ENCODE data around the gene OTOP3.

The OTOP3 gene

DNA sequence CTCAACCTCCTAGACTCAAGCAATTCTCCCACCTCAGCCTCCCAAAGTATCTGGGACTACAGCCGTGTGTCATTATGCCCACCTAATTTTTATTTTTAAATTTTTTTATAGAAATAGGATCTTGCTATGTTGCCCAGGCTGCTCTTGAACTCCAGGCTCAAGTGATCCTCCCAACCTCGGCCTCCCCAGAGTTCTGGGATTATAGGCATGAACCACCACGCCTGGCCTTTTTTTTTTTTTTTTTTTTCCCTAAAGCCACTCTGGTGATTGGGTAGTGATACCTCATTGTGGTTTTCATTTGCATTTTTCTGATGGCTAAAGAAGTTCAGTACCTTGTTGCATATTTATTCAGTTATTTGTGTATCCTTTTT lies 50.5 kb downstream of the OTOP3 start:
- DNase-seq (ENCODE audit: low spot score) = no peak

DNA sequence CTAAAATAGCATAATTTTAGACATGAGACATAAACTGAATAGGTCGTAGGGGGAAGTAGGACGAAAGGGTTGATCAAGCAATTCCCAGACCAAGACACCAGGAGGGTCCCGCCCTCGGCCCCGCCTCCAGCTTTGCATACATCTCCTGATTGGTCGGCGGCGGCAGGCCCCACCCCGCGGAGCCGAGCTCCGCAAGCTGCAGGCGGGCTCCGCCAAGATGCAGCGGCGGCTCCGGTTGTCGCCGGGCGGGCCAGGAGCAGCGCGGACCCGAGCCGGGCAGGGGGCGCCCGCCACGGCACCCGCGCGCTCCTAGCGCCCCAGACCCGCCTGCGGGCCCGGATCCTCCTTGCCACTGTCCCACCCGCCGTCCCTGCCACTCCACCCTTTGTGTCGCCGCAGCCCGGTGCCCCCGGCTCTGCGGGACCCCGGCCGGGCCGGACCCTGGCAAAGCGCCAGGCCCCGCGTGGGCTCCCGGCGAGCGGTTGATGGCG lies 51.8 kb downstream of the OTOP3 start, which contains the start of gene CDR2L:
Gene CDR2L, plus strand, starts transcription at position 215 of the 491 bp plus-strand sequence. CDS start 412 bp downstream, outside the sequence.
- DNase-seq (ENCODE audit: low spot score) = peak; percentile 86

DNA sequence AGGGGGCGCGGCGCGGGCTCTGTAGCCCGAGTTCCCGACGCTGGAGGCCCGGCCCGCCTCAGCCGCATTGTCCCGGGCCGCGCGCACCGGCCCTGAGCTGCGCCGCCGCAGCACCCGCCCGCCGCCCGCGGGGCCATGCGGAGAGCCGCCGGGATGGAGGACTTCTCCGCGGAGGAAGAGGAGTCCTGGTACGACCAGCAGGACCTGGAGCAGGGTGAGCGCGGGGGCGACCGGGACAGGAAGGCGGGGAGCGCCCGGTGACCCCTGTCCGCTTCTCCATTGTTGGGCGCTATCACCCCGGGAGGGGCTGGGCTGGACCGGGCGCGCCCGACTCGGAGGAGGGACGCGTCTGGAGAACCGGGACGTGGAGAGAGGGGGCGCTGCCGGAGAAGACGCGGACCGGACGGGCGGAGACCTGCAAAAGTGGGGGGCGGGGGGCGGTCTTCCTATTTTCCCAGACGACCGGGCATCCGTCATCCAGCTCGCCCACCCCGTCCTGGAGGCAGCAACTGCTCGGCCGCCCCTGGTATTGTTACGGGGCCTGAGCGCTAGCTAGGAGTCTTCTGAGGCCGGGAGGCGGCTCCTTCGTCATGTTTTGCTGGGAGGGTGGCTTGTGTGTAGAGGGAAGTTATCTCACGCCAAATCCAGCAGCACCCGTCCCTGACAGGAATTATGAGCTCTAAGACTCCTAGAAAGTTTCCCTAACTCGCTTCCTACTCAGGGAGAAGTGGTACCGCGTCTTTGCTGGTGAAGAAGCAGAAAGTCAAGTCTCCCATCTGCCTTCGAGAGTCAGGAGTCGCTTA lies 52.4 kb downstream of the OTOP3 start:
- DNase-seq (ENCODE audit: low spot score) = no peak

DNA sequence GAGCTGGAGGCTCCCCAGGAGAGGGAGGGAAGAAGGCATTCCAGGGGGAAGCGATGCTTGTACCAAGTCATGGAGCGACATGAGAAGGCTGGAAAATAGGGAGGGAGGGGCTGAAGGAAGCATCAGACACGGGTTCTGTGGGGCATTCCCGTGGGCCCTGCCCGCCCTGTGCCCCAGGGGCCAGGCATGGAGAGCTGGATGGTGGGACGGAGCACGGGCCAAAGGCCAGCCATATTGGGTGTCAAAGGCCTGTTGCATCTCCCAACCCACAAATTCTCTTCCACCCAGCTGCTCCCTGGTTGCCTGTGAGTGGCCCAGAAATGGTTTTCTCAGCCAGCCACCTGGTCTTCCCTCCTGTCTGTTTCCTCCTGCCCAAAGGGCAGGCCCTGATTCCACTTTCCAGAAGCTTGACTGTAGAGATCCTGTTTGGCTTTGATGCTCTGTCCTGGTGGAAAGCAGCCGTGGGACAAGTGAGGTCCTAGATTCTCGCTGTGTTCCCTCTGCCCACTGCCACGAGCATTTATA lies 54.9 kb downstream of the OTOP3 start:
- DNase-seq (ENCODE audit: low spot score) = no peak

DNA sequence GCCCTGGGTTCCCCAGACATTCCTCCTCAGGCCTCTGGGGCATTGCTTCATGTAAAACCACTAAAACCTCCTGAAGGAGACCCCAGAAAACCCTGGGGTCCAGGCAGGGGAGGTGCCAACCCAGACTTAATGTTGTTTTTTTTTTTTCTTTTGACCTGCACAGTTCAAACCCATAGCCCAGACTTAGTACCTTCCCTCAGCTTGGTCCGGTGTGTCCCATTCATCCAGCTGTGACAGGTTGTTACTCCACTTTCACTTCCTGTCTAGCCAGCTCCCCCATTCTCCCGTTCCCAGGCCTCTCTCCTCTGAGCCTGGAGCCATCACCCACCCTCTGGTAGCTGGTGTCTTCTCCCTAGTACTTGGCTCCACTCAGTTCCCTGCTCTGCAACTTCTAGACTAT lies 56.5 kb downstream of the OTOP3 start:
- no peak for DNase-seq (ENCODE audit: low spot score)

DNA sequence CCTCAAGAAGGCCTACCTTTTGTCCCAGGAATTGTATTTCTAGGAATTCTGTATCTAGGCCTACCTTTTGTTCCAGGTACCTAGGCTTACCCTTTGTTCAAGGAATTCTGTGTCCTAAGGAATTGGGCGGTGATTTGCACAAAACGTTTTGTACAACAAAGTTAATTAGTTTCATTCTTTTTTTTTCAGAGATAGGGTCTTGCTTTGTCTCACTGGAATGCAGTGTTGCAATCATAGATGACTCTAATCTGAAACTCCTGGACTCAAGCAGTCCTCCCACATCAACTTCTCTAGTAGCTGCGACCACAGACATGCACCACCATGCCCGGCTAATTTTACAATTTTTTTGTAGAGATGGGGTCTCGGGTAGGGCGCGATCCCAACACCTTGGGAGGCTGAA lies 58.7 kb downstream of the OTOP3 start:
- DNase-seq (ENCODE audit: low spot score) = no peak

DNA sequence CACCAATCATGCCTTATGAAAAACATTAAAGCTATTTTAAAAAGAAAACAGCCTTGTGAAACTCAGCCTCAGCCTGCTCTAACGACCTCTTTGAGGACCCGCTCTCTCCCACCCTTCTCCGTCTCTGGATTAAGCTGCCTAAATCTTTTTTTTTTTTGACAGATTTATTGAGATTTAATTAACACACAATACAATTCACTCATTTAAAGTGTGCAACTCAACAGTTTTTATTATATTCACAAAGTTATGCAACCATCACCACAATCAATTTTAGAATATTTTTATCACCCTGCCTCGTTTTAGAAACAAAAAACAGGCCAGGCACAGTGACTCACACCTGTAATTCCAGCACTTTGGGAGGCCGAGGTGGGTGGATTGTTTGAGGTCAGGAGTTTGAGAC lies 60.1 kb downstream of the OTOP3 start:
- DNase-seq (ENCODE audit: low spot score) = no peak

DNA sequence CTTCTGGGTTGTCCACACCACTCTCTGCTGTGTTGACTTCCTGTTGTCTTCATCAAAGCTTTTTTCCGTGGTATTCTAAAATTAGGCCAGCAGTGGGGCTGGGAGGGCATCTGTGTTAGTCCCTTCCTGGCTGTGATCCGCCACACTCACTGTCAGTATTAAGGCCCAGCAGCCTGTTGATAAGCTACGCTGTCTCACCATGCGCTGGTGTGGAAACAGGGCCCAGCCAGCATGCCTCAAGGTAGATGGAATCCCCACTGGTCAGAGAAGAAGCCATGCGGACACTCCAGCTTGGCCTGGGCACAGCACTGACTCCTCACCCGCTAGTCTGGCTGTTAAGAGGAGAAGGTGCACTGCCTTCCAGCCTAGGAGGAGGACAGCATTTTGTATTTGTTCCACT lies 63.1 kb downstream of the OTOP3 start:
- DNase-seq (ENCODE audit: low spot score) = no peak

DNA sequence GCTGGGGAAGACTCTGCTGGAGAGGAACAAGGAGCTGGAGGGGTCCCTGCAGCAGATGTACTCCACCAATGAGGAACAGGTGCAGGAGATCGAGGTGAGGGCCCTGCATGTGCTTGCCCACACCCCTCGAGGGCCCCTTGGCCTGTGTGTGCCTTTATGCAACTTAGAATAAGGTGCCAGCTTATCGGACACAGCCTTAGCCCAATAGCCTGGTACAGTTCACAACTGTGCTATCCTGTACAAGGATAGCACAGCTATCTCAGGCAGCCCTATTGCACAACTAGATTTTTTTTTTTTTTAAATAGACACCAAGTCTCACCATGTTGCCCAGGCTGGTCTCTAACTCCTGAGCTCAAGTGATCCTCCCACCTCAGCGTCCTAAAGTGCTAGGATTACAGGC lies 63.8 kb downstream of the OTOP3 start:
- DNase-seq (ENCODE audit: low spot score) = no peak
